Endothelial cell of hepatic sinusoid (primary cell): ENCODE measurements around the gene BSND.
"Not testable (repeated sequence)": the region's sequence is repeated elsewhere in the genome, so short reads cannot be mapped to it uniquely, and the experiment has no call there.

Source experiments
- in situ Hi-C: cut with HindIII; loops from 2 replicates; pipeline ENCODE4 v1.10.0; 2017; ENCODE audit warnings: low sequenced_read_pairs

Gene BSND

GRCh38 chr1:55015123-55015522 is 16.4 kb downstream of the BSND start:
- in situ Hi-C loops, result no loop called here

GRCh38 chr1:55015731-55016620 is 17.2 kb downstream of the BSND start:
- in situ Hi-C loops, result no loop called here

GRCh38 chr1:55018395-55018794 is 19.7 kb downstream of the BSND start:
- in situ Hi-C loops, result no loop called here

- in situ Hi-C loops, result no loop called here
These were observed 23.3 kb downstream of the BSND start for GRCh38 chr1:55021942-55022546.

- in situ Hi-C loops, result not testable (repeated sequence)
These were observed 25.4 kb downstream of the BSND start for GRCh38 chr1:55024163-55024562.

- in situ Hi-C loops, result not testable (repeated sequence)
These were observed 27.9 kb downstream of the BSND start for GRCh38 chr1:55026682-55027081.

- in situ Hi-C loops, result not testable (repeated sequence)
These were observed 32.4 kb downstream of the BSND start for GRCh38 chr1:55031098-55031497.

GRCh38 chr1:55033265-55033614 is 34.5 kb downstream of the BSND start:
- in situ Hi-C loops, result no loop called here

- in situ Hi-C loops, result no loop called here
These were observed 35.9 kb downstream of the BSND start for GRCh38 chr1:55034476-55035133.

GRCh38 chr1:55035904-55036303 is 37.2 kb downstream of the BSND start:
- in situ Hi-C loops, result no loop called here

GRCh38 chr1:55037733-55038551 is 39.2 kb downstream of the BSND start:
- in situ Hi-C loops, result no loop called here

- in situ Hi-C loops, result no loop called here
These were observed 39.8 kb downstream of the BSND start for GRCh38 chr1:55038552-55038838.

GRCh38 chr1:55038974-55039341 is 40.2 kb downstream of the BSND start:
- in situ Hi-C loops, result no loop called here

GRCh38 chr1:55039342-55040082 is 40.8 kb downstream of the BSND start, which contains the start of gene PCSK9:
Gene PCSK9 (plus strand): TSS chr1:55039548. CDS start chr1:55039838, 290 bp downstream.
- in situ Hi-C loops, result no loop called here

- in situ Hi-C loops, result no loop called here
These were observed 41.6 kb downstream of the BSND start for GRCh38 chr1:55040083-55040932.

- in situ Hi-C loops, result no loop called here
These were observed 42.3 kb downstream of the BSND start for GRCh38 chr1:55040933-55041494.

GRCh38 chr1:55041613-55042012 is 42.9 kb downstream of the BSND start:
- in situ Hi-C loops, result no loop called here

GRCh38 chr1:55043011-55043410 is 44.3 kb downstream of the BSND start:
- in situ Hi-C loops, result no loop called here

- in situ Hi-C loops, result no loop called here
These were observed 45.0 kb downstream of the BSND start for GRCh38 chr1:55043726-55044125.
